ENCODE measurements around the gene GAB4.
"Not testable (repeated sequence)": the region's sequence is repeated elsewhere in the genome, so short reads cannot be mapped to it uniquely, and the experiment has no call there.

The GAB4 gene

DNA sequence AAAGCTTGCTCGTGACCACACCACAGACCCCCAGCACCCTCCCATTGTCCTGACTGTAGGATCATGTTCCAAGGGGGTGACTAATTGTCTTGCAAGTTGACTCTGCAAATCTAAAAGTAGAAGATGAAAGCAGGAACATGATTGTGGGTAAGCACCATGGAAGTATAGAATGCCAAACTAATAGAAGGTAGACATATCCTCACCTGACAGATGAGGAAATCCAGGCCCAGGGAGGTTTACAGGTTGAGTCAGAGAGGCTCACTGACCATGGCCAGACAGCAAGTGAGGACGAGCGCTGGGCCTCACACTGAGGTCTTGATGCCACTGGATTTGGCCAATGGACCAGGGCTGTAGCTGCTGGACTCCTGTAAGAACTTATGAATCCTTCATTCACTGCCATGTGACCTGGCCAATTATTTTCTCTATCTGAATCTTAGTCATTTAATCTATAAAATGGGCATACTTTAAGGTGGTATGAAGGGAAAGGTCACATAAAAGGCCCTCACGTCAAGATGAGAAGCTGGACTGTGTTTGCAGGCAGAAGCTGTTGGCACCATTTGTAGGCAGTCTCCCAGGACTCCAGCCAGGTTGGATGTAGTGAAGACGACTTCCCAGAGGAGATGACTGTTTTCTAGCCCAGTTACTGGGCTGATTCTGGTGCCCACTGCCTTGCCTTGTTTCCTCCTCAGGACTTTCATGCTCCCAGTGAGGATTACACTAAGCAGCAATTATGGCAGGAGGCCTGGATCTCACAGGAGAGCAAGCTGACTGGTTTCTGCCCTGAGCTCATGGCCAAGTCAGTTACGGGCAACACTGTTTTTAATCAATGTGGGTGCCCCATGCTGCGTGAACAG is 54.6 kb downstream of the GAB4 start:
- Histone ChIP-seq H3K4me3 (ENCODE audit: low read length) (no peak overlapping the region), H3K27me3 (ENCODE audit: control insufficient read depth, insufficient read depth, low read length) (no peaks in the 10 kb centered on the region), H3K9me3 (ENCODE audit: control insufficient read depth, low read length) (no peaks in the 10 kb centered on the region), H3K4me1 (ENCODE audit: control insufficient read depth, insufficient read depth, low read length) (no peaks in the 10 kb centered on the region), H3K36me3 (ENCODE audit: control insufficient read depth, insufficient read depth, low read length) (no peaks in the 10 kb centered on the region), H3K9ac (ENCODE audit: low read length) (no peak overlapping the region)

DNA sequence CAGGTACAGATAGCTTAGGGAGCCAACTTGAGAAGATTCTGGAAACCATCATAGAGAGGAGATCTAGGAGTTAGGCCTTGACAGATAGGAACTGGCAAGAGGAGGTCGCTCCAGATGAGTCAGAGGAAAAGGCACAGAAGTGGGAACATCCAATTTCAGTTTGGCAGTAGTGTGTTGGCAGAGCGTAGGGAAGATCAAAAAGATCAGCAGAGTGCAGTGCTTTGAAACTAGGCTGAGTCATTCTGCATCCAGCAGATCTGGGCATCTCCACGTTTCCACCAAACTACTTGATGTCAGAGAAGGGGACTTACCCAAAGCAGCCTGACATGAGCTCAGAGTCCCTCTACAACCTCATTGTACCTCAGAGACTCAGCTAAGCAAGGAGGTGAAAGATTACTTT is 58.5 kb downstream of the GAB4 start:
- Histone ChIP-seq H3K9me3 (ENCODE audit: control insufficient read depth, low read length) (no peaks in the 10 kb centered on the region), H3K4me1 (ENCODE audit: control insufficient read depth, insufficient read depth, low read length) (no peaks in the 10 kb centered on the region), H3K9ac (ENCODE audit: low read length) (no peak overlapping the region)

DNA sequence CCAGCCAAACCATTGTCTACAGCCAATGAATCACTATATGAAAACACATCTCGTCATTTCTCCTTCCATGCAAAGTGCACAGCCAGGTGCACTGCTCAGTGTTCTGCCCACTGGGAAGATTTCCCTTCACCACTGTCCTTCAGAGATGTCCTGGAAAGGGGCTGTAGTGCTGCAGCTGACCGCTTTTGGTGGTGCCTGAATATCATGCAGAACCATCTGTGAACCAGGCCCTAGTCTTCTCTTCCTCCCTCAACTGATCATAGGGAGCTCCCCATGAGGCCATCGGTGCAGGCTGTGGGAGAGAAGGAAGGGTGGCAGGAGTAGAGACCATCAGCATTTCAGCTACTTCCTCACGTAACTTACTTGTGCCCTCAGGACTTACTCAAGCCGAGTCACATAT is 70.2 kb downstream of the GAB4 start:
- Histone ChIP-seq H3K9me3 (ENCODE audit: control insufficient read depth, low read length) (no peaks in the 10 kb centered on the region), H3K4me1 (ENCODE audit: control insufficient read depth, insufficient read depth, low read length) (no peaks in the 10 kb centered on the region), H3K27me3 (ENCODE audit: control insufficient read depth, insufficient read depth, low read length) (peaks cover 4% of the 10 kb centered on the region), H3K9ac (ENCODE audit: low read length) (no peak overlapping the region), H3K36me3 (ENCODE audit: control insufficient read depth, insufficient read depth, low read length) (no peaks in the 10 kb centered on the region), H3K4me3 (ENCODE audit: low read length) (no peak overlapping the region)

More for the DNA sequence above, 58.5 kb downstream of the GAB4 start:
- H3K36me3 ChIP-seq (ENCODE audit: control insufficient read depth, insufficient read depth, low read length): no peaks in the 10 kb centered on the region
- H3K27me3 ChIP-seq (ENCODE audit: control insufficient read depth, insufficient read depth, low read length): no peaks in the 10 kb centered on the region
- H3K4me3 ChIP-seq (ENCODE audit: low read length): no peak overlapping the region

DNA sequence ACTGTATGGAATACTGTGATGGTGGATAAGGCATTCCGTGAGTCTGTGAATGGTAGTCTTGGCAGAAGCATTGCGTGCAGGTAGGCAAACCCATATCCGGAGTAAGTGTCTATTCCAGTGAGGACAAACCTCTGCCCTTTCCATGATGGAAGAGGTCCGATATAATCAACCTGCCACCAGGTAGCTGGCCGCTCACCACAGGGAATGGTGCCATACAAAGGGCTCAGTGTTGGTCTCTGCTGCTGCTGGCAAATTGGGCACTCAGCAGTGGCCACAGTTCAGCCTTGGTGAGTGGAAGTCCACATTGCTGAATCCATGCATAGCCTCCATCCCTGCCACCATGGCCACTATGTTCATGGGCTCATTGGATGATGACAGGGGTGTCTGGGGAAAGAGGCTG is 70.8 kb downstream of the GAB4 start:
- H3K4me1 ChIP-seq (ENCODE audit: control insufficient read depth, insufficient read depth, low read length); H3K4me3 ChIP-seq (ENCODE audit: low read length); H3K9me3 ChIP-seq (ENCODE audit: control insufficient read depth, low read length); H3K36me3 ChIP-seq (ENCODE audit: control insufficient read depth, insufficient read depth, low read length); H3K9ac ChIP-seq (ENCODE audit: low read length); H3K27me3 ChIP-seq (ENCODE audit: control insufficient read depth, insufficient read depth, low read length): not testable (repeated sequence)

DNA sequence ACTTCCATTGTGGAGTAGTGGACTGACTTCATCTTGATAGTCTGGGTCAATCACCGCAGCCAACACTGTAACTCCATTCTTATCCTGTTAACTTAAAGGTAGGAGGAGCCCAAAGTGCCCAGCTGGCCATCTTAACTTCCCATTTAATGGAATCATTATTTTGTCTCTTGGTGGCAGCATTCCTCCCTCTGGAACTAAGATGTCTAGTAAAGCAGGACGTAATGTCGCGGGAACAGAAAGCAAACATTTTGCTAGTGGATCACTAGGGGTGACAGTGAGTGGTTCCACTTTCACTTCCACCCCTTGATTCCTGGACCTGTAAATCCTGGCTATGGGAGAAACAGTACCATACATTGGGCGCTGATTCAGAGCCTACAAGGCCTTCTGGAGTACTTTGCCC is 71.4 kb downstream of the GAB4 start:
- H3K9me3 ChIP-seq (ENCODE audit: control insufficient read depth, low read length): no peaks in the 10 kb centered on the region
- no peaks in the 10 kb centered on the region for H3K36me3 ChIP-seq (ENCODE audit: control insufficient read depth, insufficient read depth, low read length)
- H3K4me3 ChIP-seq (ENCODE audit: low read length): no peak overlapping the region
- H3K4me1 ChIP-seq (ENCODE audit: control insufficient read depth, insufficient read depth, low read length): no peaks in the 10 kb centered on the region
- H3K9ac ChIP-seq (ENCODE audit: low read length): no peak overlapping the region
- H3K27me3 ChIP-seq (ENCODE audit: control insufficient read depth, insufficient read depth, low read length): peaks cover 7% of the 10 kb centered on the region

DNA sequence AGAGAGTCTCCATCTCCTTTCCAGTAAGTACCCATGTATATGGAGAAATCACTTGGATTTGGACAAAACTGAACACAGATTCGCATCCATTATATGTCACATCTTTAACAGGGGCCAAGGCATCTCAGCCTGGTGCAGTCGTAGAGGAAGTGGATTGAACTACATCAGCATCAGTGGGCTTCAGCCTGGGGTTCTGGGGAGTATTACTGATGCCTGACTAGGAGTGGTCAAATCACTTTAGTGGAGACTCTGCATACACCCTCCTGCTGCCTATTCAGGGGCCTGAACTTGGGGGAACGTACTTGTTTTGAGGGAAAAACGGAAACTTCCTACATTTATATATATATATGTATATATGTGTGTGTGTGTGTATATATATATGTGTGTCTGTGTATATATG is 72.8 kb downstream of the GAB4 start:
- Histone ChIP-seq H3K9me3 (ENCODE audit: control insufficient read depth, low read length) (no peaks in the 10 kb centered on the region), H3K4me1 (ENCODE audit: control insufficient read depth, insufficient read depth, low read length) (no peaks in the 10 kb centered on the region), H3K4me3 (ENCODE audit: low read length) (no peak overlapping the region), H3K36me3 (ENCODE audit: control insufficient read depth, insufficient read depth, low read length) (no peaks in the 10 kb centered on the region), H3K27me3 (ENCODE audit: control insufficient read depth, insufficient read depth, low read length) (peaks cover 7% of the 10 kb centered on the region), H3K9ac (ENCODE audit: low read length) (no peak overlapping the region)

DNA sequence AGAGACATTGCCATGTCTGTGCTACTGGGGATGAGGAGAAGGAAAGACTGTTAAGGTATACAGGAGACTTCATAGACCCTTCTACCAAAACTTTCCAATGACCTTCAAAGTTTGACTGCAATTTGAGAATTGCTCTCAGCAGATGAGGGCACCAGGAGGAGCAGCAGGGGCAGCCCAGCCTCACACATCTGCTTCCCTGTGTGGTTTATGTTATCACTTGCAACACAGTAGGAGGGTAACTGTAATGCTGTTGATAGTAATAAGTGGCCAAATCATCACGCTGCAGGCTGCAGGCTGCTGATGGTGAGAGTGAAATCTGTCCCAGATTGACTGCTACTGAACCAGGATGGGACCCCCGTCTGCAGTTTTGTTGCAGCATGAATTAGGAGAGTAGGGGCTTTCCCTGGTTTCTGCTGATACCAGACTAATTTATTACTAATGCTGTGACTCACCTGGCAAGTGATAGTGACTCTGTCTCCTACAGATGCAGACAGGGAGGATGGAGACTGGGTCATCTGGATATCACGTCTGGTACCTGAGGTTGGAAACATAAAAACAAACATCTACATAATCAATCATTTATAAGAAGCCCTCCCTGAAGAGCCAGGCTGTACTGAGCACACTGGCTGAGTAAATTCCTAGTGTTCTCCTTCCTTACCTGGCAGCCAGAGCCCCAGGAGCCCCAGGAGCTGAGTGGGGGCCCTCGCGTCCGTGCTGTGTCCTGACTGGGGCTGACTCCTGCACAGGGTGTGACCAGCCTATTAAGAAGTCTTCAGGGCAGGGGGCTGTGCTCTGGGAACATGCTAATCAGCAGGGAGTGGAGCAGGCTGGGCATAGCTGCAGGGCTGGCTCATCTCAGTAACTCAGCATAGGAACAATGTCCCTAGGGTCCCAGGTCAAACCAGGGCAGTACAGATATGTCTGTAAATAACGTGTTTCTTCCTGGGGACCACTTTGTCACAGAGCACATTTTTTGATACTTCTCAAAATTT is 74.4 kb downstream of the GAB4 start:
- H3K27me3 ChIP-seq (ENCODE audit: control insufficient read depth, insufficient read depth, low read length): peaks cover 7% of the 10 kb centered on the region

DNA sequence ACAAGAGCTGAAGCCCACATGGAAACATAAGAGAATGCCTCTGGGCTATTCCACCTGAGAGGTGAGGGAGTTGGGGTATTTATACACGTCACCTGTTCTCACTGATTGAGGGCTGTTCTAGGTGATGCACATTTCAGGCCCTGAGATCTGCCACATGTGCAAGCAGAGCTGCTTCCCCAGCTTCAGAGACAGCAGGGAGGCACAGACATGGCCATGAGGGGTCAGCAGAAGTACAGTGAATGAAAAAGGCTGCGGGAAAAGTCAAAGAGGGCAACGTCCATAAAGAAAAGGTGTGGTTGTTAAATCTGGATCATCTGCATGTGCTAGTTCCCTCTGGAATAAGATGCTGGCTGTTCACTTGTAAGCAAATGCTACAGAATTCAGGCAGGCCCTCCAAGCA is 75.4 kb downstream of the GAB4 start:
- no peak overlapping the region for H3K9ac ChIP-seq (ENCODE audit: low read length)
- H3K4me1 ChIP-seq (ENCODE audit: control insufficient read depth, insufficient read depth, low read length): no peaks in the 10 kb centered on the region
- H3K4me3 ChIP-seq (ENCODE audit: low read length): no peak overlapping the region
- no peaks in the 10 kb centered on the region for H3K9me3 ChIP-seq (ENCODE audit: control insufficient read depth, low read length)
- peaks cover 7% of the 10 kb centered on the region for H3K27me3 ChIP-seq (ENCODE audit: control insufficient read depth, insufficient read depth, low read length)
- H3K36me3 ChIP-seq (ENCODE audit: control insufficient read depth, insufficient read depth, low read length): no peaks in the 10 kb centered on the region

More for the DNA sequence above, 74.4 kb downstream of the GAB4 start:
- Histone ChIP-seq H3K4me1 (ENCODE audit: control insufficient read depth, insufficient read depth, low read length) (no peaks in the 10 kb centered on the region), H3K9me3 (ENCODE audit: control insufficient read depth, low read length) (no peaks in the 10 kb centered on the region), H3K9ac (ENCODE audit: low read length) (no peak overlapping the region), H3K4me3 (ENCODE audit: low read length) (no peak overlapping the region), H3K36me3 (ENCODE audit: control insufficient read depth, insufficient read depth, low read length) (no peaks in the 10 kb centered on the region)

DNA sequence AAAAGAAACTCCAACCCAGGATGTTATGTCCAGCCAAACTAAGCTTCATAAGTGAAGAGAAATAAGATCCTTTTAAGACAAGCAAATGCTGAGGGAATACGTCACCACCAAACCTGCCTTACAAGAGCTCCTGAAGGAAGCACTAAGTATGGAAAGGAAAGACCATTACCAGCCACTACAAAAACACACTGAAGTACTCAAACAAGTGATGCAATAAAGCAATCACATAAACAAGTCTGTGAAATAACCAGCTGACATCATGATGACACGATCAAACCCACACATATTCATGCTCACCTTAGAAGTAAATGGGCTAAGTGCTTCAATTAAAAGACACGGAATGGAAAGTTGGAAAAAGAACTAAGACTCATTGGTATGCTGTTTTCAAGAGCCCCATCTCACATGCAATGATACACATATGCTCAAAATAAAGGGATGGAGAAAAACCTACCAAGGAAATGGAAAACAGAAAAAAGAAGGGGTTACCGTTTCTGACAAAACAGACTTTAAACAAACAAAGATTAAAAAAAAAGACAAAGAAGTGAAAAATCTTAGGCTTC is 82.5 kb downstream of the GAB4 start:
- H3K4me1 ChIP-seq (ENCODE audit: control insufficient read depth, insufficient read depth, low read length): no peaks in the 10 kb centered on the region
- no peak overlapping the region for H3K9ac ChIP-seq (ENCODE audit: low read length)
- peaks cover 3% of the 10 kb centered on the region for H3K27me3 ChIP-seq (ENCODE audit: control insufficient read depth, insufficient read depth, low read length)
- H3K4me3 ChIP-seq (ENCODE audit: low read length): no peak overlapping the region
- no peaks in the 10 kb centered on the region for H3K36me3 ChIP-seq (ENCODE audit: control insufficient read depth, insufficient read depth, low read length)
- no peaks in the 10 kb centered on the region for H3K9me3 ChIP-seq (ENCODE audit: control insufficient read depth, low read length)

DNA sequence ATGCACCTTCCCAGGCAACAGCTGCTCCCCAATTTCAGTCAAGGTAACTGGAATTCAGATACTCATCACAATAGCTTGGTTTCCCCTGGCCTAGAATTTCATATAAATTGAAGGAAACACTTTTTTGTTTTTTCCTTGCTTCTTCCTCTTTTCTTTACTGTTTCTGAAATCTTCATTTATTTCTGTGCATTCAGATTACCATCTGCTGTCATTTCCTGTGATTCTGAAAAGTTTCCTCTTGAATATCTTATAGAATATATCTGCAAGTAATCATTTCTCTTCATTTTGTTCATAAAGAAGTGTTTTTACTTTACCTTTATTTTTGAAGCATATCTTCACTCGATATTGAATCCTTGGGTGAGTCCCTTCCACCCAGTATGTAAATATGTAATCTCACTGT is 85.3 kb downstream of the GAB4 start:
- Histone ChIP-seq H3K4me1 (ENCODE audit: control insufficient read depth, insufficient read depth, low read length) (no peaks in the 10 kb centered on the region), H3K36me3 (ENCODE audit: control insufficient read depth, insufficient read depth, low read length) (no peaks in the 10 kb centered on the region), H3K4me3 (ENCODE audit: low read length) (no peak overlapping the region), H3K9ac (ENCODE audit: low read length) (no peak overlapping the region), H3K9me3 (ENCODE audit: control insufficient read depth, low read length) (no peaks in the 10 kb centered on the region), H3K27me3 (ENCODE audit: control insufficient read depth, insufficient read depth, low read length) (peaks cover 3% of the 10 kb centered on the region)

DNA sequence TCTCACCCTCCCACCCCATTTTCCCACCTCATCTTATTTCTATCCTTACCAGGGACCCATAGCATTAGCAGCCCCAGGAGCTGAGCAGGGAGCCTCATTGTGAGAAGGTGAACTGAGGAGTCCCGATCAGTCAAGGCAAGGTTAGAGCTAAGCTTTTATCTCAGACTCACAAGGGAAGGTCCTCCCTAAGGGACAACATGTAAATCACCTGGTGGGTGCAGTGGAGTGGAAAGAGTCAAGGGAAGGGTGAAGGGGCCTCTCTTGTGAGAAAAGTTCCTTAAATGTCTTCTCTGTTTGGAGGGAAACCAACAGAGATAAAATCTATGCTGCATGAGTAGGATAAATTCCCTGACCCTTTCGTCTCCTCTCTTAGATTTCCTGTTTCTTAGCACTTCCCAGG is 85.9 kb downstream of the GAB4 start:
- Histone ChIP-seq H3K4me3 (ENCODE audit: low read length) (no peak overlapping the region), H3K4me1 (ENCODE audit: control insufficient read depth, insufficient read depth, low read length) (no peaks in the 10 kb centered on the region), H3K9me3 (ENCODE audit: control insufficient read depth, low read length) (no peaks in the 10 kb centered on the region), H3K36me3 (ENCODE audit: control insufficient read depth, insufficient read depth, low read length) (no peaks in the 10 kb centered on the region), H3K27me3 (ENCODE audit: control insufficient read depth, insufficient read depth, low read length) (peaks cover 3% of the 10 kb centered on the region), H3K9ac (ENCODE audit: low read length) (no peak overlapping the region)

Data from mucosa of stomach (tissue), 1 donor.